SK-N-DZ (cell line): Measurements from ENCODE around the gene PSTPIP1.

ENCODE experiments used
- DNase-seq: peaks from one replicate; pipeline ENCODE4 v3.0.0-alpha.2; 2015; ENCODE audit warnings: low spot score

The PSTPIP1 gene

GRCh38 chr15:77042245-77042919 is 47.5 kb downstream of the PSTPIP1 start:
- no peak for DNase-seq

GRCh38 chr15:77042955-77043920 is 48.3 kb downstream of the PSTPIP1 start:
- DNase-seq: no peak

DNA sequence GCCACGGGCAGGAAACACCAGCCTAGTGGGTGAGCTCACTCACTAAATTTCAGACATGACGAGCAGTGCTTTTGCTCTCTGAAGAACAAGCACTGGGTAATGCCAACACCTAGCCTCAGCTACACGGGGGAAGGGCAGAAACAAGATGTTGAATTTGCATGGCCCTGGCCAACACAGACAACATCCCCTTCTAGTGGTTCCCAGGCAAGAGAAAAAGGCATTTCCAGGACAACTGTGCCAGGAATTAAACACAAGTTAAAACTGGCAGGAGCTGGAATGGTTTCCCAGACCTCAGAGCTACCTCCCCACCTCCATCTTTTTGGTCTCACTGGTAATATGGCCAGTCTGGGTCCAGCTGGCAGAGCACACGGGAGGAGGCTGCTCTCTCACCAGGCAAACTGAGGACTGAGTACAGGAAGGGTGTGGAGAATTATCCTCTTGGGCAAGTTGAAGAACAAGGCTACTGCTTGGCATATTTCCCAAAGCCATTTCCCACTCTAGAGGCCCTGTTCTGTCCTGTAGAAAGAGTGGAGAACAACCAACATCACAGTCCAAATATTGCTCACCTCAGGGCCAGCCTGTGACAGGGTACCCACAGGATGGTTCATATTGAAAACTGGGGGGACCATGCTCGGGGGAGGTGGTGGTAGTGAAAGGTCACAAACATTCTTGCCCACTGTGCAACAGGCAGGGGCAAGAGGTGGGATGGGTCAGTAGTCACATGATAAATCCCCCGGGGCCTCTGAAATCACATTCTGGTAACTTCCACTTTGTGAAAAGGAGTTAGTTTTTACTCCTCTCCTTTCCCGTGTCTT is 49.5 kb downstream of the PSTPIP1 start:
- no peak for DNase-seq

- DNase-seq: no peak
These were observed 51.1 kb downstream of the PSTPIP1 start for GRCh38 chr15:77045985-77046384.

DNA sequence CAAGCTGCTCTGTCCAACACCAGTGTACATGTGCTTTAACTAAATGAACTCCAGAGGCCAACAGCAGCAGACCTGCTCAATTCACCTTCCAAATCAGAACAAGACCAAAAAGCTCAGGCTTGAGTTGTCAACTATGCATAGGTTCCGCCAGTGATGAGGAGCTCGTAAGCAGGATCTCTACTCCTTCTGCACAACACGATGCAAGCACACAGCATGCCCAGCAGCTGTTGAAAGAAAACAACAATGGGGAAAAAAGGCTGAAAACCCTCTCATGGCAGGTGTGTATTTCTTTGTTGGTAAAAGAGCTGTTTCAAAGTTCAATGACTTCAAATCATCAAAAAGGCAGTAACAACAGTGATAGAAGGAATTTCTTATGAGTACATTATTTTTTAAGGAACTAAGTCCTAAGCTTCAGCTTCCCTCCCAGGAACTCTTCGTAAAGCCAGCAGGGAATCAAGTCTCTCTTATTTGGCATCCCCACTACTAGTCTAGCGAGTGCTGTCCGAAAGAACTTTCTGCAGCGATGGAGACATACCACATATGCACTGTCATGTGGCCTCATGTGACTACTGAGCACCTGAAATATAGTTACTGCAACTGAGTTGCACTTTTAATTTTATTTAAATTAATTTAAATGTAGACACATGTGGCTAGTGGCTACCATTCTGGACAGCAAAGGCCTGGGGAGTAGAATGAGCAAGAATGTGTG is 51.9 kb downstream of the PSTPIP1 start:
- no peak for DNase-seq

DNA sequence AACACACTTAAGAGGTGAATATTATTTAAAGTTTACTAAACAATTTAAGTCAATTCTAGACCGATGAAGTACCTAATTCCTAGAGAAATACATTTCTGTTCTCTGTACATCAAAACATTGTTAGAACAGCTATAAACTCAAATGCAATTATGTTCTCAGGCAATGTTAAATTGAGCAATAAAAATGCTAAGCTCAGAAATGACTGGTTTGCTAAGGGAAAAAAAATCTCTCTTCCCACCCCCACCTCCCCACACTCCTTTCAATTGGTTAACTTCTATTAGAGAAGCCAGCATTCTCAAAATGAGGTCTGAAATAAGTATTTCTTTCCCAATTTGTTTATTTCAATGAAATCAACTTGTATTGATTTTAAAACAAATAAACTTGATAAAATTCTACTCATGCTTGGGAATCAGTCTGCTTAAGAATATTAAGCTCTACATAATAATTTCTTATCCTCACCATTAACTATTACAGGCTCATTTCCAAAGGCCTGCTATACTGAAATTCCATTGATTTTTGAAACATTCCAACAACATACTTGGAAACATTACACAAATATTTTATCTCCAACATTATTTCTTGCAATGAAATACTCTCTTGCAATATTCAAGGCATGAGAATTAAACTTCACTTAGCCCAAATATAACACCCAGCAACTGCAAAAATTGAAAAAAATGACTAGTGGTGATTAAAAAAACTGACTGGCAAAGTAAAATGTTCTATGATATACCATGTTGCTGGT is 53.4 kb downstream of the PSTPIP1 start:
- no peak for DNase-seq

DNA sequence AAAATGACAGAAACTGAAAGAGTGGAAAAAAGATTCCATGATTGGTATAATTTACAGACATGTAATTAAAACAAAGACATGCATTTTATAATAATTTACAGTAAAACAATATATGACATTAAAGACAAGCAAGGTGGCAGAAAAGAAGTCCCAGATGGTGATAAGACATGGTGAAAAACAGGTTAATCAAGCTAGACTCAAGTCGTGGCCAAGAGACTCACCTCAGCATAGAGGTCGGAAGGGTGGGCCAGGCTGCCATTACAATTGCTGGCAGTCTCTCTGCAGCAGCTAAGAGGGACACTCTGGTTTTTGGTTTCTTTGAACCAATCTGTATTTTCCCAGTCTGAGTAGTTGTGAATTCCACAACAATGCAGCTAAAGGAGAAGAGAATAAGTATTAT is 57.6 kb downstream of the PSTPIP1 start:
- DNase-seq: no peak

DNA sequence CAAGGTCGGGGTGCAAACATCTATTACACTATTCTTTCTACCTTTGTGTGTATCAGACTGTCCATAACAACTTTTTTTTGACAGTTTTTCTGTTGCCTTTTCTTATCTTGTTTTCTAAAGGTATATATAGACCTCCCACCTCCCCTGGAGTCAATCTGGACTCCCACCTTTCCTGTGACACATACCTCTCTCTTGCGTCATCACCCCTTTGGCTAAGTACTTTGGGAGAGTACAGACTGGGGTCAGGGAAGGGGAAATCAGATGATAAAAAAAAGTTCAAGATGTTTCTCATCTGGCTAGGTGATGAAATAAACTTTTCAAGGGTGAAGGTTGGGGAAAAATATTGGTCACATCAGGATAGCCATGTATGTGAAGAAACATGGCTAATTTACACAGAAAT is 58.8 kb downstream of the PSTPIP1 start:
- DNase-seq: no peak

DNA sequence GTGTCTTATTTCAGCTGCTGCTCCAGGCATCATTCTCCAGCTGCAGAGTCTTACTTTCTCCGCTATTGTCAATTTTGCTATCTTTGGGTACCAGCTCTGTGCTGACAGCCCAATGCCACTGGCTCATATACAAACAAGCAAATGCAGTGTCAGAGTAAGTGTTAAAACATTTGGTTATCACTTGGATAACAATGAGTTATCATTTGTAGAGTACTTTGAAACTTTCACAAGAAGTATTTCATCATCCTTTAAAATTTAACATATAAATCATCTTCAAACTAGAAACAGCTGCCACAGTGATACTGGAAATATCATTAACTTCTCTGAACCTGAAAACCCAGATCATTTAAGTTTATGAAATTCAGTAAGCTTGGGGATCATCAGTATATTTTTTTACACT is 62.1 kb downstream of the PSTPIP1 start:
- DNase-seq: no peak

DNA sequence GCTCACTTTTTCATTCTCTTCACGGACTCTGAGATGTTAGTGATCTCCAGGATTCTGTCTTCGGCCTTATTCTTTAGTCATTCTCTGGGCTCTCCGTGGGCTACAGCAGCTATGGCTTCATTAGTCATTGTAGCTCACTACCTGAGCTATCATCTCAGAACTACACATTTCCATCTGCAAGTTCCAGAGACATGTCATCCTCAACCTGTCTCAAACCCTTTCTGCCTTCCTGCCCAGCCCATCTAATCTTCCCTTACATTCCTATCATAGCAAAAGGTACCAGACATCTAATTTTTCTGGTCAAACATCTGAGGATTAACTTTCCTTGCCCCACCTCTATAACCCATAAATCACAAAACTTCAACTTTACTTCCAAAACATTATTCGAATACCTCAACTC is 62.8 kb downstream of the PSTPIP1 start:
- no peak for DNase-seq

DNA sequence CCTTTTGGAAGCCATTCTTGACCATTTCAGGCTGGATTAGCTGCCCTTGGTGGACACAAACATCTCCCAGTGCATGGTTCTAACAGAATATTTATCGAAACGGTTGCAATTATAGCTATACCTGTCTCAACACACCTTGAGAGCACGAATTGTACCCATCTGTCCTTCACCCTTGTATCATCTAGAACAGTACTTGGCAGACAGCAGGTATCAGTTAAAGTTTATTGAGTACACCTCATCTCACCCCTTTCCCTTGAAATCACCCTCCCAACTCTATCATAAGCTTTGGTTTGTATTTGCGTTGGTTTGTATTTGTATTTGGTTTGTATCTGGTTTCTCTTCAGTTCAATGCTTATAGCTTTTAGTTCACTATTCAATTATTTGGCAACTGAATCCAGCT is 63.5 kb downstream of the PSTPIP1 start:
- DNase-seq: no peak

- DNase-seq: no peak
These were observed 64.9 kb downstream of the PSTPIP1 start for GRCh38 chr15:77059786-77060361.

GRCh38 chr15:77060546-77060945 is 65.6 kb downstream of the PSTPIP1 start:
- DNase-seq: no peak

- DNase-seq: no peak
These were observed 68.3 kb downstream of the PSTPIP1 start for GRCh38 chr15:77063249-77063648.

GRCh38 chr15:77064063-77064462 is 69.1 kb downstream of the PSTPIP1 start:
- no peak for DNase-seq

GRCh38 chr15:77064539-77065308 is 69.8 kb downstream of the PSTPIP1 start:
- no peak for DNase-seq

GRCh38 chr15:77066971-77067690 is 72.2 kb downstream of the PSTPIP1 start:
- no peak for DNase-seq

GRCh38 chr15:77067691-77068367 is 72.9 kb downstream of the PSTPIP1 start:
- DNase-seq: no peak
